ENCODE measurements around the gene VASP.

The VASP gene

DNA sequence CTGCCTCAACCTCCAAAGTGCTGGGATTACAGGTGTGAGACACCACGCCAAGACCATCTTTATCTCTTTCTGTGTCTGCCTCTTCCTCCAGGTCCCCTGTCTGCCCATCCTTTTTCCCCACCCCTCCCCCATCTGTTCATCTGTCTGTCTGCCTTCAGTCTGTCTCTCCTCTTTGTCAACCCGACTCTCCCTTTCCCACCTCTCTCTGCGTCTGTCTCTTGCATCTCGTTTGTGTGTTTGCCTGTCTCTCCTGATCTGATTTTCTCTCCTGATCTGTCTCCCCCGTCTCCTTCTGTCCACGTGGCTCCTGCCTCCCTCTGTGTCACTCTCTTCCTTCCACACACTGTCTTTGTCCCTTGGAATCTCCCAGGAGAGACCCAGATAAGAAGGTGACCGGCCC lies 10.0 kb downstream of the VASP start:
- TF ChIP-seq CTCF (IDR thresholded peaks at IDR 0.05; ENCODE audit: insufficient read depth, low read depth, low read length, missing control alignments), result no peak

DNA sequence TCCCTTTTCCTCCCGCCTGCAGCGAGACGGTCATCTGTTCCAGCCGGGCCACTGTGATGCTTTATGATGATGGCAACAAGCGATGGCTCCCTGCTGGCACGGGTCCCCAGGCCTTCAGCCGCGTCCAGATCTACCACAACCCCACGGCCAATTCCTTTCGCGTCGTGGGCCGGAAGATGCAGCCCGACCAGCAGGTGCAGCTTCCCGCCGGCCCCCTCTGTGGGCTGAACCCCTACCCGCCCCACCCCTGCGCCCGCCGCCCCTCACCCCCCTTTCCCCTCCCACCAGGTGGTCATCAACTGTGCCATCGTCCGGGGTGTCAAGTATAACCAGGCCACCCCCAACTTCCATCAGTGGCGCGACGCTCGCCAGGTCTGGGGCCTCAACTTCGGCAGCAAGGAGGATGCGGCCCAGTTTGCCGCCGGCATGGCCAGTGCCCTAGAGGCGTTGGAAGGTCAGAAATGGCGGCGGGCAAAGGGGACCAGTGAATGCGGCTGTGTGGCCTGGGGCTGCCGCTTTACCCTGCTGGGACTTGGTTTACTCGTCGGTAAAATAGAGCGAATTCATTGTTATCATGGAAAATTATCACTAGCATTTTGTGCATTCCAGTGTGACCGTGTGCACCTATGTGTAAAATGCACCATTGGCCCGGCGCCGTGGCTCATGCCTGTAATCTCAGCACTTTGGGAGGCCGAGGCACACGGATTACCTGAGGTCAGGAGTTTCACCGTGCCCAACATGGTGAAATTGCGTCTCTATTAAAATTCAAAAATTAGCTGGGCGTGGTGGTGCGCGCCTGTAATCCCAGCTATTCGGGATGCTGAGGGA lies 10.6 kb downstream of the VASP start:
- no peak for TF ChIP-seq CTCF (IDR thresholded peaks at IDR 0.05; ENCODE audit: insufficient read depth, low read depth, low read length, missing control alignments)
- H3K4me3 ChIP-seq (ENCODE audit: low read depth, low read length), result no peak overlapping the region
- DNase-seq (ENCODE audit: low read depth), result no peak

More for the DNA sequence above, 10.0 kb downstream of the VASP start:
- H3K4me3 ChIP-seq (ENCODE audit: low read depth, low read length), result no peak overlapping the region
- DNase-seq (ENCODE audit: low read depth), result no peak

- no peak for TF ChIP-seq CTCF (IDR thresholded peaks at IDR 0.05; ENCODE audit: insufficient read depth, low read depth, low read length, missing control alignments)
- no peak for DNase-seq (ENCODE audit: low read depth)
These were observed 11.2 kb downstream of the VASP start for GRCh38 chr19:45518469-45518826.

GRCh38 chr19:45522010-45522941 lies 15.0 kb downstream of the VASP start:
- no peak overlapping the region for H3K4me3 ChIP-seq (ENCODE audit: low read depth, low read length)
- TF ChIP-seq CTCF (IDR thresholded peaks at IDR 0.05; ENCODE audit: insufficient read depth, low read depth, low read length, missing control alignments), result no peak
- DNase-seq (ENCODE audit: low read depth), result no peak

More at GRCh38 chr19:45518469-45518826, 11.2 kb downstream of the VASP start:
- no peak overlapping the region for H3K4me3 ChIP-seq (ENCODE audit: low read depth, low read length)

DNA sequence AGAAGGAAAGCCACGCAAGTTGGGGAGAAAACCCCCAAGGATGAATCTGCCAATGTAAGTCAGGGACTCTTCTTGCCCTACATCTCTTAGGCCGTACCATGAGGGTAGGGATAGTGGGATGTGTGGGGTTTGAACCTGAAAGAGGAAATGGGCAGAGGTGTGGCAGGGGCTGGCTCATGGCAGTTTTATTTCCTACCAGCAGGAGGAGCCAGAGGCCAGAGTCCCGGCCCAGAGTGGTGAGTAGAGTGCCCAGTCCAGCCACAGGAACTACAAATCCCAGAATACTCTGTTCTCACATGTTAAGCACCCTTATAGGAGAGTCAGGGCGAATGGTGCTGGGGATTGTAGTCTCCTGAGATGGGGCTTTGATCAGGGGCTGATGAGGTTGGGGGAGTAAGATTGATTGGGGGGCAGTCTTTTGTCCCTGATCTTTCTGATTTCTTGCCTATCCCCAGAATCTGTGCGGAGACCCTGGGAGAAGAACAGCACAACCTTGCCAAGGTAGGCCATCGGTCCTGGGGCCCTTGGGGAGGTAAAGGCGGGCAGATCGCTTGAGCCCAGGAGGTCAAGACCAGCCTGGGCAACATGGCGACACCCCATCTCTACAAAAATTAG lies 16.5 kb downstream of the VASP start:
- peak; percentile 79 for TF ChIP-seq CTCF (IDR thresholded peaks at IDR 0.05; ENCODE audit: insufficient read depth, low read depth, low read length, missing control alignments)
- peak; percentile 90 for DNase-seq (ENCODE audit: low read depth)
- H3K4me3 ChIP-seq (ENCODE audit: low read depth, low read length), result no peak overlapping the region

DNA sequence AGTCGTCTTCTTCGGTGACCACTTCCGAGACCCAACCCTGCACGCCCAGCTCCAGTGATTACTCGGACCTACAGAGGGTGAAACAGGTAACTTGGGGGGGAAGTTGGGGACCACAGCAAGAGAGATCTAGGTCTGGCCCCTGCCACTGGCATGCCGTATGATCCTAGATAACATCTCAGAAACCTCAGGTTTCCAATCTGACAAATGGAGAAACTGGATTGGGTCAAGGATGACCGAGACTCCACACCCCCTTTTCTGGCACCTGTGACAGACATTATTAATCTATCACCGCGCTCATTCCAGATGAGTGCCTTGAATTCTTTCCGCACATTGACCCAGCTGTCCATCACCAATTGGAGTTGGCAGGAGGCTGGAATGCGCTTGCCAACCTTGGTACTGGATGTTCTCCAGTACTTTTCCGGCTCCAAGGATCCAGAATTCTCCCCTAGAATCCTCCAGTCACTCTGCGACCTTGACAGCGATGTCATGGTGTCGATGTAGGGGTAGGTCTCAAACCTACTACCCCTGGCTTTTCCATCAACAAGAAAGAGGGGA lies 17.4 kb downstream of the VASP start:
- no peak for DNase-seq (ENCODE audit: low read depth)
- TF ChIP-seq CTCF (IDR thresholded peaks at IDR 0.05; ENCODE audit: insufficient read depth, low read depth, low read length, missing control alignments), result no peak
- H3K4me3 ChIP-seq (ENCODE audit: low read depth, low read length), result no peak overlapping the region

Measured in GM12865 (cell line).